B cell (primary cell): Measurements from ENCODE around the gene SP140. TPM values are rescaled to one million over a fixed set of nuclear protein-coding genes. Genes with fewer than 3 reads are reported as not detected.

Experiments
- ATAC-seq: fragments of 200-7000 bp; cut with Tn5 transposase; one replicate; pipeline ENCODE4 v1.10.0; 2021; ENCODE audit warnings: low read depth, mild to moderate bottlenecking, moderate number of reproducible peaks, moderate library complexity
- CTCF ChIA-PET: fragments of 350-600 bp; sonication (Branson Sonifier 250); formaldehyde crosslinking; loops from one replicate; lab custom pipeline; 2021; ENCODE audit warnings: antibody characterized with exemption, inconsistent platforms; lab: Charles Lee
- POLR2A ChIA-PET: fragments of 350-600 bp; sonication (Branson Sonifier 250); formaldehyde crosslinking; loops from one replicate; lab custom pipeline; 2021; ENCODE audit warnings: antibody characterized with exemption; lab: Charles Lee
- DNase-seq: peaks from one replicate; pipeline ENCODE4 v3.0.0; 2013
- H2AFZ ChIP-seq: 2 replicates; pipeline ENCODE4 v1.6.1; 2012; ENCODE audit warnings: mild to moderate bottlenecking, low read depth, low read length; ENCODE audit not compliant: insufficient read depth, poor library complexity, severe bottlenecking
- H3K27ac ChIP-seq, 2 donors: 1 replicate in 1 of 2; 2 replicates in 1 of 2; pipeline ENCODE4 v1.5.1; 2012 to 2013; ENCODE audit warnings: low read length in 2 of 2, mild to moderate bottlenecking in 2 of 2, moderate library complexity in 1 of 2
- H3K27me3 ChIP-seq, 4 experiments: fragments of 200-600 bp in 1 of 4; sonication (generic) in 1 of 4; replicated peaks in 1 of 4; 1 replicate in 2 of 4; 2 replicates in 2 of 4; pipeline versions ENCODE4 v1.6.1 to v1.7.0; 2013 to 2016; ENCODE audit warnings: low read length in 3 of 4, mild to moderate bottlenecking in 2 of 4, mixed read lengths in 1 of 4, moderate library complexity in 1 of 4; ENCODE audit not compliant: insufficient read depth in 4 of 4, control insufficient read depth in 3 of 4; ENCODE audit errors: control extremely low read depth in 1 of 4
- H3K36me3 ChIP-seq, 2 experiments: replicated peaks in 1 of 2; 1 replicate in 1 of 2; 2 replicates in 1 of 2; pipeline versions ENCODE4 v1.6.1 to v1.7.1; 2013; ENCODE audit warnings: low read length in 1 of 2; ENCODE audit not compliant: insufficient read depth in 2 of 2, control insufficient read depth in 1 of 2; ENCODE audit errors: control extremely low read depth in 1 of 2, extremely low read depth in 1 of 2
- H3K4me1 ChIP-seq, 2 donors: fragments of 200-600 bp in 1 of 2; sonication (generic) in 1 of 2; 1 replicate in 1 of 2; 2 replicates in 1 of 2; pipeline versions ENCODE4 v1.5.1 to v1.6.1; 2013 to 2017; ENCODE audit warnings: low read length in 2 of 2; ENCODE audit not compliant: control insufficient read depth in 2 of 2, insufficient read depth in 2 of 2
- H3K4me2 ChIP-seq: replicated peaks from 2 replicates; pipeline ENCODE3; 2012; ENCODE audit warnings: mild to moderate bottlenecking, low read depth, low read length; ENCODE audit not compliant: poor library complexity, severe bottlenecking
- H3K4me3 ChIP-seq, 5 experiments: fragments of 200-600 bp in 1 of 5; sonication (generic) in 1 of 5; 1 replicate in 3 of 5; 2 replicates in 2 of 5; pipeline versions ENCODE4 v1.5.1 to v1.7.0; 2011 to 2016; ENCODE audit warnings: low read length in 4 of 5, mild to moderate bottlenecking in 4 of 5, low read depth in 2 of 5, control low read depth in 1 of 5, moderate library complexity in 1 of 5; ENCODE audit not compliant: insufficient read depth in 1 of 5; ENCODE audit errors: control extremely low read depth in 1 of 5, extremely low read depth in 1 of 5
- H3K79me2 ChIP-seq: fragments of 200-600 bp; sonication (generic); one replicate; pipeline ENCODE4 v1.6.0; 2016; ENCODE audit warnings: low read length; ENCODE audit not compliant: control insufficient read depth, insufficient read depth
- H3K9ac ChIP-seq: fragments of 200-600 bp; sonication (generic); 2 replicates; pipeline ENCODE4 v1.6.1; 2017; ENCODE audit warnings: mild to moderate bottlenecking, low read length, moderate library complexity
- H3K9me3 ChIP-seq, 3 donors: one replicate each; pipeline versions ENCODE4 v1.6.1 to v1.7.1; 2013; ENCODE audit warnings: low read length in 2 of 3; ENCODE audit not compliant: control insufficient read depth in 2 of 3, insufficient read depth in 1 of 3; ENCODE audit errors: control extremely low read depth in 1 of 3
- H4K20me1 ChIP-seq: 2 replicates; pipeline ENCODE4 v1.6.0; 2012; ENCODE audit warnings: mild to moderate bottlenecking, low read length; ENCODE audit not compliant: insufficient read depth, control insufficient read depth, poor library complexity, severe bottlenecking
- H3K27ac Mint-ChIP-seq: one replicate; pipeline ENCODE4 v1.8.0; 2021; ENCODE audit warnings: mixed read lengths
- H3K27me3 Mint-ChIP-seq: one replicate; pipeline ENCODE4 v1.8.0; 2021; ENCODE audit warnings: mixed read lengths
- H3K4me1 Mint-ChIP-seq: one replicate; pipeline ENCODE4 v1.8.0; 2021; ENCODE audit warnings: mixed read lengths
- H3K4me3 Mint-ChIP-seq: one replicate; pipeline ENCODE4 v1.8.0; 2021; ENCODE audit warnings: mixed read lengths
- H3K9me3 Mint-ChIP-seq: one replicate; pipeline ENCODE4 v1.8.0; 2022; ENCODE audit warnings: mixed read lengths; ENCODE audit not compliant: insufficient read depth
- CTCF ChIP-seq: fragments of 200-600 bp; IDR thresholded peaks from one replicate; pipeline ENCODE4 v1.8.0; 2022; ENCODE audit warnings: antibody characterized with exemption, mild to moderate bottlenecking
- EZH2 ChIP-seq: IDR thresholded peaks from 2 replicates; pipeline ENCODE4 v1.6.1; 2012; ENCODE audit warnings: borderline replicate concordance, low read depth, mild to moderate bottlenecking, moderate library complexity, low read length; ENCODE audit not compliant: insufficient read depth, poor library complexity, severe bottlenecking
- WGBS: methylation state at CpG from one replicate; pipeline ENCODE4 v1.1.5; 2013; ENCODE audit warnings: missing lambda C conversion rate; ENCODE audit not compliant: insufficient coverage; 5-methylcytosine and 5-hydroxymethylcytosine counted together
- intact Hi-C: fragments of 100-400 bp; cut with micrococcal nuclease; formaldehyde crosslinking; loops from one replicate; pipeline ENCODE4 v1.10.0; 2022
- polyA plus RNA-seq: library from polyadenylated mRNA; depleted of rRNA; stranded (reverse); fragments of >200 nt; gene quantifications from 2 replicates; pipeline ENCODE4 v1.2.3, GENCODE V29; 2012
- total RNA-seq, 2 donors: library from RNA; stranded (reverse); fragments of 120-200 nt in 1 of 2; gene quantifications; 1 replicate in 1 of 2; 2 replicates in 1 of 2; pipeline versions ENCODE4 v1.2.3 to v1.2.4, GENCODE V29; 2013 to 2022

Gene SP140
- total and polyA plus RNA-seq, 2 donors (not counting 1 experiment from before 2014, with no cell fraction given): 78.7 to 411 TPM

- H4K20me1 ChIP-seq: peaks cover 46% of the 10 kb centered on the region
- TF ChIP-seq EZH2: no peak
- TF ChIP-seq CTCF: no peak
- 77% methylated on average over 4 of the region's 4 CpGs for WGBS
- Mint-ChIP-seq H3K27ac (peak overlapping the region; percentile 78), H3K4me1 (peaks cover 81% of the 10 kb centered on the region), H3K9me3 (no peaks in the 10 kb centered on the region), H3K27me3 (no peaks in the 10 kb centered on the region), H3K4me3 (peak overlapping the region; percentile 8)
- H3K36me3 ChIP-seq: peaks cover 26 to 86% of the 10 kb centered on the region in 2 experiments
- no peak overlapping the region for H3K4me3 ChIP-seq
- H3K27me3 ChIP-seq: no peaks in the 10 kb centered on the region
- no peak overlapping the region for H2AFZ ChIP-seq
- H3K4me1 ChIP-seq: peaks cover 43 to 47% of the 10 kb centered on the region in 2 donors
- no peak overlapping the region for H3K9ac ChIP-seq
- H3K9me3 ChIP-seq: peaks cover 0 to 1% (median 0%) of the 10 kb centered on the region in 3 donors
- peaks cover 68% of the 10 kb centered on the region for H3K79me2 ChIP-seq
- ATAC-seq (peak; percentile 46), DNase-seq (peak; percentile 53)
- peak overlapping the region; percentile 42 to 71 for H3K27ac ChIP-seq
- ChIA-PET CTCF (interaction anchor here (1.3 to 1.9 kb wide), 3 partner anchors 39 to 346 kb away, joined by 4 to 8 read pairs (median 6); no protein-coding TSS in a partner anchor), POLR2A (interaction anchor here (0.7 to 1.2 kb wide), 3 partner anchors 9 to 46 kb away, joined by 3 to 6 read pairs (median 3); no protein-coding TSS in a partner anchor)
- intact Hi-C loops: loop anchor here (1.0 to 10.0 kb wide), 4 partner anchors 9 to 202 kb away; partner anchors contain the start of gene SLC16A14
- H3K4me2 ChIP-seq: peak overlapping the region; percentile 1
These were observed 41.1 kb downstream of the SP140 start for GRCh38 chr2:230266638-230267037.

GRCh38 chr2:230267059-230267458 is 41.5 kb downstream of the SP140 start:
- intact Hi-C loops: loop anchor here (1.0 to 10.0 kb wide), 4 partner anchors 10 to 202 kb away; partner anchors contain the start of gene SLC16A14
- H3K9me3 Mint-ChIP-seq: no peaks in the 10 kb centered on the region
- ChIA-PET CTCF (interaction anchor here (0.6 to 1.5 kb wide), 3 partner anchors 46 to 345 kb away, joined by 3 to 8 read pairs (median 4); no protein-coding TSS in a partner anchor), POLR2A (interaction anchor here (1.1 to 1.2 kb wide), 2 partner anchors 9 to 47 kb away, joined by 3 to 6 read pairs; no protein-coding TSS in a partner anchor)
- Histone ChIP-seq H3K9me3 (peaks cover 0 to 2% (median 0%) of the 10 kb centered on the region in 3 donors), H3K36me3 (peaks cover 29 to 88% of the 10 kb centered on the region in 2 experiments), H3K9ac (no peak overlapping the region), H3K4me1 (peaks cover 40 to 43% of the 10 kb centered on the region in 2 donors), H3K79me2 (peaks cover 63% of the 10 kb centered on the region), H3K27ac (peak overlapping the region; percentile 42 to 71), H3K27me3 (no peaks in the 10 kb centered on the region), H3K4me3 (no peak overlapping the region), H3K4me2 (peak overlapping the region; percentile 1), H2AFZ (no peak overlapping the region), H4K20me1 (peaks cover 46% of the 10 kb centered on the region)
- TF ChIP-seq CTCF (no peak), EZH2 (no peak)
- DNase-seq (no peak), ATAC-seq (peak; percentile 39)
- peaks cover 76% of the 10 kb centered on the region for H3K4me1 Mint-ChIP-seq
- WGBS: no CpG with 5 or more reads among the region's 1 CpG
- peak overlapping the region; percentile 93 for H3K27ac Mint-ChIP-seq
- peak overlapping the region; percentile 73 for H3K4me3 Mint-ChIP-seq
- no peaks in the 10 kb centered on the region for H3K27me3 Mint-ChIP-seq
